Stimulated activated CD8-positive, alpha-beta memory T cell treated with anti-CD3 and anti-CD28 coated beads, Interleukin-7, amount 100 ng/mL, for 1 hour (primary cell): Measurements from ENCODE around the gene SYNM.

Experiments
- DNase-seq, 2 donors: peaks; one replicate each; pipeline ENCODE4 v3.0.0-alpha.2; 2020; ENCODE audit warnings: low read depth in 2 of 2

SYNM gene

DNA sequence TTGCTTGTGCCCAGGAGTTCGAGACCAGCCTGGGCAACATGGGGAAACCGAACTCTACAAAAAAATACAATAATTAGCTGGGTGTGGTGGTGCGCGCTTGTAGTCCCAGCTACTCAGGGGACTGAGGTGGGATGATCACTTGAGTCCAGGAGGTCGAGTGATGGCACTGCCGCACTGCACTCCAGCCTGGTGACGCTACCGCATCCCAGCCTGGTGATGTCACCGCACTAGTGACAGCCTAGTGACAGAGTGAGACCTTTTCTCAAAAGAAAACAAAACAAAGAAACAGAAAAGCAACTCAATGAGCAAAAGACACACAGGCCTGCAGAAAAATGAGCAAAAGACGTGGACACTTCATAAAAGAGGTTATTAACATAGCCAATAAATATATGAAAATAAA, 19.9 kb upstream of the SYNM start:
- no peak for DNase-seq

DNA sequence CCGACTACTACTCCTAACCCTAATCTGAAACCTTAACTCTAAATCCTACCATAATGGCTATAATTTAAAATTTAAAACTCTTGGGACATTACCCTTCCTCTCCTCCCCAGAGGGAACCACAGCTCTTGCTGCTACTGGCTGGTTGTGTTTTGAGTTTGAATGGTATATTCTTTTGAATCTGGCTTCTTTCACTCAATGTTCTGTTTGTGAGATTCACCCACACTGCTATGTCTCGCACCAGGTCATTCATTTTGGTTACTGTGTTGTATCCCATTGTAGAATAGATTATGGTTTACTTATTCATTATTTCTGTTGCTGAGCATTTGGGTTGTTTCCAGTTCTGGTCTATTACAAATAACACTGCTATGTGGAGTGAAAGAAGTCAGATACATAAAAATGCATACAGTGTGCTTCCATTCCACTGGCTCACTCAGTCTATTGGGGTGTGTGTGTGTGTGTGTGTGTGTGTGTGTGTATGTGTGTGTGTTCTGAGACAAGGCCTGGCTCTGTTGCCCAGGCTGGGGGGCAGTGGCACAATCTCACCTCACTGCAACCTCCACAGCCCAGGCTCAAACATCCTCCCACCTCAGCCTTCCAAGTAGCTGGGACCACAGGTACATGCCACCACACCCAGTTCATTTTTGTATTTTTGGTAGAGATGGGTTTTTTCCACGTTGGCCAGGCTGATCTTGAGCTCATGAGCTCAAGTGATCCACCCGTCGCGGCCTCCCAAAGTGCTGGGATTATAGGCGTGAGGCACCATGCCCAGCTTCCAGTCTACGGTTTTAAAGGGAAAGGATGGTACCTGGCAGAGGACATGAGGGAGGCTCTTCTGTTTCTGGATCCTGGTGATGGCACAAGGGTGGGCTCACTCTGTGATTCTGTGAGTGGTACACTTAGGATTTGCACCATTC, 19.2 kb upstream of the SYNM start:
- DNase-seq, result no peak

DNA sequence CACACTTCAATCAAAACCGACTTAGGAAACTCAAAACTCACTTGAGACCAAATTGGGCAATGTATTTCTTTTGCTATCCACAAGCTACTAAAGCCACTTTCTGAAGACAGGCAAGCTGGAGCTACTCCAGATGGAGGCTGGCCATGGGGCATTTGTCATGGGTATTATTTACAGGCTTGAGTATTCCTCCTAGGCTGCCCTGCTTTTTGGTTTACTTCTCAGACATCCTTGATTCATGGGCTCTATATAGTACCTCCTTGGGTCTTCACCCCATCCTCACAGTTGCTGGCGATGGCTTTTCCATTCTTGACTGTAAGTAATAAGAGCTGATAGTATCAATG, 18.6 kb upstream of the SYNM start:
- no peak for DNase-seq

DNA sequence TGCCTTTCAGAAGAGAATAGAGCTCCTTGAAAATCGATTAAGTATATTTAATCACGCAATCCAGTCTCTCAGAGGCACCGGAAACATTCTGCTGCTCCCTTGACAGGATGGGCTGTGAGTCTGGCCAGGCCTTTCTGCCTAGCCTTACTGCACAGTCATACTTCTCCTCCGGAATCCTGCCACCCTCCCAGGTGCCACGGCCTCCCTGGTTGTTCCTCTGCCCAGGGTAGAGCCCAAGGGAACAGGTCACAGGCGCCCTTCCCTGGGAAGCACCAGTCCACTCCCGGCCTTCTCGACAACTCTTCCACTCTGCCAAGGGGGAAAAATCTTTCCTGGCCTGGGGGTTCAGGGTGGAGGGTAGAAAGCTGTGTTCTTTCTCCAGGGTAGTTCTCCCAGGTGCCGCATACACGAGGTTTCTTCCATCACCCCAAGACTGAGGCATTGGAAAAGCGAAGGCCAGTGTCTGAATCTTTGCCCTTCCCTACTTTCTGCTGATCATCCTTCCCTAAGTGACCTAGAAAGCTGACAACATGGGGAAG, 17.4 kb upstream of the SYNM start:
- DNase-seq, result no peak

DNA sequence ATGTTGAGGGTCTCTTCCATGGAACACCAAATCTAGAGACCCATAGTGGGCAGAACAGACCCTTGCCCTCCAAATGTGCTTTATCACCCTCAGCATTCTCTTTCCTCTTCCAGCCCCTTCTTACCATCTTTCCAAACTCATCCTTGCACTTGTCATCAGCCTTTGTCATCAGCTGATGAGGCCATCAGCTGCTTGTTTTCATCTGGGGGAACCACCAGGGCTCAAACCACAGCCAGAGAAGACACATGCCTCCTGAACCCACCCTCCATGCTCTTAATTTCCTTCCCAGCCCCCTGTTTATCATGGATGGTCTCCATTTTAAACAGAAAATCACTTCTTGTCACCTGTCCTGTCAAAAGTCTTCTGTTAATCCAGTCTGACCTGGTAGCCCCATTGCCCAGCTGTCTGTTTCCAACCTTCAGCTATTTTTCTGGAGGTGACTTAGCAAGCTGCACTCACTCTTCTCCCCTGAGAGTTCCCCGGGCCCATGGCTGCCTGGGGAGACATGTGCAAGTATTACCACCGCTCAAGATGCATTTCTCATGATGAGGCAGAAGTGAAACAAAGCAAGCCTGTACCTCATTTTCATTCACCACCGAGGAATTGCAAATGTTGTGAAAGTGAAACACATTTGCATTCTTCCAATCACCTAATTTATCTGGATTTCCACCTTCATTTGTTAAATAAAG, 14.7 kb upstream of the SYNM start:
- DNase-seq, result no peak

DNA sequence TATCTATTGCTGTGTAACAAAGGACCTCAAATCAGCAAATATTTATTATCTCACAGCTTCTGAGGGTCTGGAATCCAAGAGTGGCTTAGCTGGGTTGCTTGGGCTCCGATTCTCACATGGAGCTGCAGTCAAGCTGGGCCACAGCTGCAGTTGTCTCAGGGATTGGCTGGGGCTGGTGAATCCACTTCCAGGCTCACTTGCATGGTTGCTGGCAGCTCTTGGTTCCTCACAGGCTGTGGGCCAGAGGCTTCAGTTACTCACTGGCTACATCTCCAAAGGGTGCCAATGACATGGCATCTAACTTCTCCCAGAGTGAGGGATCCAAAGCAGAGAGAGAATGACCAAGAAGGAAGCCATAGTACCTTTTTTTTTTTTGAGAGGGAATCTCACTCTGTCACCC, 13.9 kb upstream of the SYNM start:
- no peak for DNase-seq

DNA sequence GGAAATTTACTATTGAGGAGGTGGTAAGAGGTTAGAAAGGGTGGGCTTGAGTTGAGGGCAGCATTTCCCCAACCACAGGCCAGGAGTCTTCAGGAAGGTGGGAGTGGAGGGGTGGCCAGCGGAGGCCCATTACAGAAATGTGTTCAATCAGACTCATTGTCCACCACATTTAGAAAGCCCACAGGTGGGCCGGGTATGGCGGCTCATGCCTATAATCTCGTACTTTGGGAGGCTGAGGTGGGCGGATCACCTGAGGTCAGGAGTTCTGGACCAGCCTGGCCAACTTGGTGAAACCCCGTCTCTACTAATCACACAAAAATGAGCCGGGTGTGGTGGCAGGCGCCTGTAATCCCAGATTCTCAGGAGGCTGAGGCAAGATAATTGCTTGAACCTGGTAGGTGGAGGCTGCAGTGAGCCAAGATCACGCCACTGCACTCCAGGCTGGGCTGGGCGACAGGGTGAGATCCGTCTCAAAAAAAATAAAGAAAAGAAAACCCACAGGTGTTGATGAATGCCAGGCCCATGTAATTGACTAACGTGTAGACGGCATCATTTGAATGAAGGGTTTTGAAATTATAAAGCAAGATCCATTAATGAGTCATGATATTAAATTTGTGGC, 12.2 kb upstream of the SYNM start:
- no peak for DNase-seq

DNA sequence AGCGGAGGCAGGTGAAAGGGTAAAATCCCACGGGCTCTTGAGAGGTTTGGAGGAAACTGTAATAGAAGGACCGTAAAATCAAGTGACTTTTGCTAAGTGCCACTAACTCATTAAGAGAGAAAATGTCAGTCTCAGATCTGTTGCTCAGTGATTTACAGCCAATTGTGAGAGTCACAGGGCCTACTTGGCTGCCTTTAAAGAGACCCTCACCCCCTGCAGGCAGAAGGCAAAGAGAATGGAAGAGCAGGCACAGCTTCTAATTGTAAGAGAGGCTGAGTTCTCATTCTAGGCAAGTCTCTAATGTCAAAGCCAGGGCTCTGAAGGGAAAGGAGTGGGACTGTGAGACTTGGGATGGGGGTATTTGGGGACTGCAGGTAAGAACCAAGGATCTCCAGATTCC, 9.3 kb upstream of the SYNM start:
- no peak for DNase-seq

DNA sequence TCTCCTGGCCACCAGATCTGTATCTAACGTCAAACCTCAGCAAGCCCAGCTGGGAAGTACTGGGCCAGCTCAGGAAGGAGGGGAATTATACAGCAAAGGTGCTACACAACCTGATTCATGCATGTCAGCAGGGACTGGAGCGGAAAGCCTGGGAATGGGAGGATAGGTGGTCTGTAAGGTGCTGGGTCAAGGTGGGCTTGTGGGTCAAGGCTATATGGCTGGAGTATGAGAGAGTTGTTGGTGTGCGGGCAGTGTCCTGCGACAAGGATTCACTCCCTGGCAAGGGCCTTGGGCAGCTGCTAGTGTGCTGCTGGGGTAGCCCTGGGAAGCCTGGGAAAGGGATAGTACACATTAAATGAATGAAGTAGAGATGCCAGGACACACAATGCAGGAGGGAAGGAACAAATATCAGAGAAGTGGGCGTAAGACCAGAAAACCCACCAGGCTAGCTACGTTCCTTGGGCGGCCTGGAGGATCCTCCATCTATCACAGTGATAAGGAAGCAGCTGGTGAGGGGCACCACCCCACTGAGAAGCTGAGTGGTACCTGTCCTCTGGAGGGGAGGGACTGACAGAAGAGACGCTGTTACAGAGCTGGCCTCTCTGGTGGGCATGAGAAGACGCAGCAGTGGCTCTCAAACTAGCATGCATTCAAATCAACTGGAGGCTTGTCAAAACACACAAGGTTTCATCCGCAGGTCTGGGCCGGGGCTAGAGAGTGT, 8.5 kb upstream of the SYNM start:
- no peak for DNase-seq

DNA sequence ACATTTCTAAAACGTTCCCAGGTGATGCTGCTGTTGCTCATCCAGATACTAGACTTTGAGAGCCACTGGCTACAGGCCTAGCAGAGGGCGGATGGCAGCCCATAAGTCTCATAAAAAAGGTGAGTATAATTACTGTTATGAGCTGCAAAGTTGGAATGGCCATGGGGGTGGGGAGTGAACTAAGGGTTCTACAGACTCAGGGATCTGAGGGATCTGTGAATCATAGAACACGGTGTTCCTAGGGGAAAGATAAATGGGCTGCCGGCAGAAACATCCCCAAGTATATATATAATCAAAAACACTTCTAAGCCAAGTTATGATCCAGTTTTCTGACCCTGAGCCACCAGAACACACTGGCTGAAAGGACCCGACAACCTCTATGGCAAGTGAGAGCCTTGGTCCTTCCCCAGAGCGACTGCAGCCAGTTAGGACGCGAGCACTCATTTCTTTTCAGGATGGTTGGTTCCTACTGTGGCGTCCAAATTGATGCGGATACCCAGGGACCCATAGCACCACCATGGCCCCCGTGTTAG, 7.9 kb upstream of the SYNM start:
- no peak for DNase-seq

DNA sequence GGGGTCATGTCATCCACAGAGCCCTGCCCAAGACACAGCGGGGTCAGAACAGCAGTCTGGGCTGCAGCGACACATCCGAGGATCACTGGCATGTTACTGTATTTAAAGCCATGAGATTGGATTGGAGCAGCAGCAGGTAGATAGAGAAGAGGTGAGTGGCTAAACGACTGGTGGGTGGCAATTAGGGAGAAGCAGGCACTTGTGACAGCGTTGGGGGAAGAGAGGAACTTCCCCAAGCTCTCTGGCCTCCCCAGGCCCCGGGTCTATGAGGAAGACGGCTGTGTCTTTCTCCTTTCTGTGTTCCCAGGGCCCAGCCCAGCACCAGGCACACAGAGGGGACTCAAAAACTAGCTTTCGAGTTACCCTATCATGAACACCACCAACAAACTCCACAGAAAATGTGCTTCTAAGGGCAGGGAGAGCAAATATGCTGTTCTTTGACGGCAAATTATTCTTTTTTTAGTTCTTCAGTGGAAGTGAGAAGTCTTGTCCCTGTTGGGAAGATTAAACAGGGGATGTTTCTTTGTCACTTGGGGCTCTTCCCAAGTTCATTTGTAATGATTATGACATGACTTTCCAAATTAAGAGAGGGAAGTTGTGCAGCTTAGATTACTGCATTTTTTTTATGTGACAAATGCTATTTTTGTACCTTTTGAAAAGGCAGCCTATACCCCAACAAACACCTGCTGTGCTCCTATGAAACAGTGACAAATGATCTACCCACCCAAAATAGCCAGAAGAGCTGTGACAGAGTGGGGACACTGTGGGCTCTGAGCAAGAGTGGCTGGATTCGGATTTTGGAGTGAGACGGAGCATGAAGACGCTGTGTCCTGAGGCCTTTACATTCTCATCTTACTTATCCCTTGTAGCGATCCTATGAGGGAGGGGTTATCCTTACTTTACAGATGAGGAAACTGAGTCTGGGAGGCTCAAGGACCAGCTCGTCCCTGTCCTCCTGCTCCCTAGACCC, 7.2 kb upstream of the SYNM start:
- DNase-seq, result no peak

DNA sequence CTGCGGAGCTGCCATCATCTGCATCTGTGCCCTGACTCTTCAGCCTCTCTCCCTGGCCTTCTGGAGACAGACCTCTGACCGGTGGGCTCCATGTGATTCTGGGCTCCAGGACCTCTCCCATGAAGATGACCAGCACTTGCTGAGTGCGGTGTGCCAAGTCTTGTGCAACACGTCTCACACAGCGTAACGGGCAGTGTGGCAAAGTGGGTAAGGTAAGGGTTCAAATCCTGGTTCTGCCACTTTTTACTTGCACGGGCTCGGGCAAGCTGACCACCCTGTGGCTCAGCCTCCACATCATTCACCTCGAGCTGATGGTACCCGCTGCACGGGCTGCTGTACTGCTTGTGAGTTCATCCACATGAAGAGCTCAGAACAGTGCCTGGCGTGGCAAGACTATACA, 6.5 kb upstream of the SYNM start:
- DNase-seq, result no peak

DNA sequence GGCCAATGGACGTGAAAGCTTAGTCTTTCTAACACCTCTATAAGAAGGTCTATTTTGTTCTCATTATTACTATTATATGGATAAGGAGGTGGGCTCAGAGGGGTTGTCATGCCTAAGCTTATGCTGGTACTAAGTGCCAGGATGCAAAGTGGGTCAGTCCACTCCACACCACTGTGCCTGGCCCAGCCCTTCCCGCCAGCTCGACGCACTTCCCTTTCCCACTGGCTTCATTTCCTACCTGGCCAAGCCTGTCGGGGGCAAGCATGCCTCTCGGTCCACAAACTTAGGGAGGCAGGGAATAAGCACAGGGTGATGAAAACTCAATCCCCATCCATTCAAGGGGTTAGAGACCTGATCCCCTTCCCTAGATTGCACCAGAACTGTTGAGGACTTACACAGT, 5.9 kb upstream of the SYNM start:
- no peak for DNase-seq

DNA sequence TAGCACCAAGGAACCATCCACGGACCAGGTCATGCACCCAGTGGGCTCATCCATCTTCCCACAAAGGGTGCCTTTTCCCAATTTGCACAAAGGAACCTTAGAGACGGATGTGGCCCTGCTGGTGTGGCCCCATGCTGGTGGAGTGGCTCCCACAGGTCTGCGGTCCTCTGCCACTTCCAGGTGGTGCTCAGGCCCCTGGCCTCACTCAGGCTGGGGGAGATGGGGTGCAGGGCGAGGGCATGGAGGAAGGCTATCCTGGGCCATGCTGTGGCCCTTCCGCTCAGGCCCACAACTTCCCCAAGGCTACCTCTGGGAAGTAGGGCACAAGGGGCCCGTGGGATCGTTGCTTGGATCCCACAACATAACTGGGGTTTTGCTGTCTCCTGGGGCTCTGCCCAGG, 5.2 kb upstream of the SYNM start:
- DNase-seq, result no peak

DNA sequence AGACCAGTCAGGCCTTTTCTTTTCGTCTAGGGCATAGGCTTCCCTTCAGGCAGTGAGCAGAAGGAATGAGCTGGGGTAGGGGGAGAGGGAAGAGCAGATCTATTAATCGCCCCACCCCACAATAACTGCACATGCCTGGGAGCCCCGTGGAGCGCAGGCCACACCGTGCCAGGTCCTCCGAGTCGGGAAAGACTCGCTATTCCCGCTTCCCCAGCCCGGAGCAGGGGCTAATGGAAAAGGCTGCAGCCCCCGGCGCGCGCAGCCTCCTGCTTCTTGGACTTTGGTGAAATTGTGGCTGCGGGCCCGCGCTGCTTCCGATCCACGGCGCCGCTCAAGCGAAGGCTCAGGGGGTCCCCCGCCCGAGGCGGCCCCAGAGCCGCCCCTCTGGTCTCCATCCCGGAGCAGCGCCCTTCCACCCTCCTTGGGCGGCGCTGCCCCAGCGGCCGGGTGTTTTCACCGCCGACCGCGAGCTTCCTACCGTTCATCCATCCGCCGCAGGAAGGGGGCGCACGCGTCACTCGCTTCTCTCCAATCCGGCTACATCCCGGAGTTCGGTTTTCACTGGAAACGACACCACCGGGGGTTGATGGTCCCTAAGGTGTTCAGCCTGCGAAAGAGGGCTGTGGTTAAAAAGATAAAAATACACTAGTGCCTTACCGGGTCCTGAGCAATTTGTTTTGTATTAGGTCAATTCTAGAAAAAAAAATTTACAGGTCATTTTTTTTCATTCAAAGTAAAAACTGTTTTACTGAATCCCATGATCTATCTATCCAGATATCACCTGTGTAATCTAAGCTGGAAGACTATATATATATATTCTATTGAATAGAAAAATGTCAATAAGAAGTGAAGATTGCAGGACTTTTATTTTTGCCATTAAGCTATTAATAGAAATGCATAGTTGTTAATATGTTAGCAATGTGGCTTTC, 4.4 kb upstream of the SYNM start:
- DNase-seq, result peak in 1 of 2 donors; percentile 17

DNA sequence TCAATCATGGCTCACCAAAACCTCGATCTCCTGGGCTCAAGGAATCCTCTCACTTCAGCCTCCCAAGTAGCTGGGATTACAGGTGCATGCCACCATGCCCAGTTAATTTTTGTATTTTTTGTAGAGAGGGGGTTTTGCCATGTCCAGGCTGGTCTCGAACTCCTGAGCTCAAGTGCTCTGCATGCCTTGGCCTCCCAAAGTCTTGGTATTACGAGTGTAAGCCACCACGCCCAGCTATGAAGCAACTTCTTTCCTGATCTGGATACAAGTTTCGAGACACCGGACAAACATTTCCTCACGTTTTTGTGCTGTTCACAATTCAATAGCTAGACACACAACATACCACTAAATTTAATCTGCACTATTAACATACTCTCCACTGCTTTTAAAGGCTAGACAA, 3.4 kb upstream of the SYNM start:
- DNase-seq, result no peak

DNA sequence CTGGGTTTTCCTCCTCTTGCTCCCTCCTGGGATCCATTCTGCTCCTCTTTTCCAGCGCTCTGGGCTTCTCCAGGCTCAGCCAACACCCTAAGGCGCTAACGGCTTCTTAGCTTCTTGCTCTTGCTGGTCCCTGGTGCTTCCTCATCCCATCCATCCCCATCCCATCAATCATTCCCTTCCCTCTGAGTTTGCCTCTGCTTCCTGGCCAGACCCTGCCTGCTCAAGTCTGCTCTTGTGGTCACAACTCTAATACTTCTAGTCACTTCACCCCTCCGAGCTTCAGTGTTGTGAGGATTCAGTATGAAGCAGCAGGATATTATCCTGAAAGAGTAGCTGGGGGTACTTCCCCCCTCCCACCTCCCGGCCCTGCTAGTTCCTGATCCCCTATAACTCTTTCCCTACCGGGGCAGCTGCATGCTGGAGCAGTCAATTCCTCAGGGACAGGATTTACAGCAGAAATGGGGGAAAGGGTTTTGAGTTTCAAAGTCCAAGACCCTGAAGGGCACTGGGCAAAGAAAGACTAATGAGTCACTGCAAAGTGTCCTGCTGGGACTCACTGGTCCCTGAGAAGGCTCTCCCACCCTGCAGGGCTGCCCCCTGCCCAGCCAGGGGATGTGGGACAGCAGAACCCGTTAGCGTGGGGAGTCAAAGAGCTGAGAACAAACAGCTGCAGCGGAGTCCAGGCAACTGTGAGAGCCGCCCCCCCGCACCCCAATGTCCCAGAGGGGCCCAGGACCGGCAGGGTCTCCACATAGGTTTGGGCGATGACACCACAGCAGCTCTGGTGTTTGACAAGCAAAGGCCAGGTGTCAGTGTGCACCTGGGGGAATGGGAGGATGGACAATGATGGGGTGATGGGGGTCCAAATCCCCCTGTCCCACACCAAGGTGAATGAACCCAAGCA, 2.3 kb upstream of the SYNM start:
- DNase-seq, result no peak

DNA sequence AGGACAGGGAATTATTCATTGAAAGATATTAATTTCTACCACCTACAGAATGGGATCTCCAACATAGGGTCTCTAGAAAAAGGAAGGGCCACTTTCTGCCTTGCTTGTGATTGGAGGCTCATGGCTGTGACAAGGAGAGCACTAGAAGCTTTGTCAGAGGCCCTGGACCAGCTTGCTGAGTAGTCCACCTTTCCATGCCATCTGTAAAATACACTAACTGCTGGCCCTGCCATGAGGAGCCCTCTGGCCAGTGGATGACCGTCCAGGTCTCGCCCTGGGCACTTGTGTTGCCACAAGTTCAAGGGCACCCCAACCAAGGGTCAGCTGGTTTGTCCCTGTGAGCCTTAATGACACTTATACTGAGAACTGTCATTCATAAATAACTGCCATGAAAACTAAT, 1.6 kb upstream of the SYNM start:
- DNase-seq, result no peak
